Right lobe of liver (tissue), 6 donors: ENCODE measurements around the gene RPL31. TPM values are rescaled to one million over a fixed set of nuclear protein-coding genes. Genes with fewer than 3 reads are reported as not detected.

Source experiments
- ATAC-seq, 4 donors: fragments of 200-7000 bp; cut with Tn5 transposase; one replicate each; pipeline ENCODE4 v1.9.1; 2020; ENCODE audit warnings: mild to moderate bottlenecking in 4 of 4, moderate library complexity in 4 of 4
- DNase-seq, 3 donors: peaks; one replicate each; pipeline ENCODE4 v3.0.0-alpha.2; 2020
- H3K27ac ChIP-seq, 3 donors: fragments of 200-600 bp; one replicate each; pipeline ENCODE4 v1.8.0; 2022
- H3K27me3 ChIP-seq, 2 donors: fragments of 200-600 bp; one replicate each; pipeline ENCODE4 v1.8.0; 2022
- H3K36me3 ChIP-seq, 4 donors: fragments of 200-600 bp; sonication (generic) in 1 of 4; one replicate each; pipeline versions ENCODE4 v1.5.1 to v1.8.0; 2017 to 2022; ENCODE audit warnings: control low read depth in 1 of 4
- H3K4me1 ChIP-seq, 4 donors: fragments of 200-600 bp; sonication (generic) in 1 of 4; one replicate each; pipeline versions ENCODE4 v1.5.1 to v1.8.0; 2017 to 2022; ENCODE audit warnings: control low read depth in 1 of 4
- H3K4me3 ChIP-seq, 3 donors: fragments of 200-600 bp; one replicate each; pipeline ENCODE4 v1.8.0; 2022
- H3K9me3 ChIP-seq, 4 donors: fragments of 200-600 bp; sonication (generic) in 1 of 4; one replicate each; pipeline versions ENCODE4 v1.5.1 to v1.8.0; 2017 to 2022; ENCODE audit warnings: control low read depth in 1 of 4
- CTCF ChIP-seq, 4 donors: fragments of 200-600 bp in 3 of 4; fragments of 450-650 bp in 1 of 4; IDR thresholded peaks; one replicate each; pipeline versions ENCODE4 v1.5.1 to v1.8.0; 2016 to 2022; ENCODE audit warnings: antibody characterized with exemption in 4 of 4, mild to moderate bottlenecking in 2 of 4
- POLR2A ChIP-seq: fragments of 450-650 bp; IDR thresholded peaks from one replicate; pipeline ENCODE4 v1.6.1; 2017; ENCODE audit warnings: antibody characterized with exemption, mild to moderate bottlenecking
- WGBS: methylation state at CpG from one replicate; pipeline ENCODE4 v1.1.6; 2018; ENCODE audit warnings: low coverage, low lambda C conversion rate; ENCODE audit not compliant: insufficient coverage; ENCODE audit errors: missing lambda C conversion rate; 5-methylcytosine and 5-hydroxymethylcytosine counted together
- intact Hi-C, 2 donors: fragments of 100-400 bp; cut with DNase I; formaldehyde crosslinking; loops; one replicate each; pipeline versions ENCODE4 v1.11.2 to v1.14.1; 2022
- total RNA-seq, 6 experiments: library from RNA; depleted of rRNA in 2 of 6; stranded (reverse); fragments of >200 nt in 2 of 6; fragmentation: NEBNext Ultra II Directional in 3 of 6; extraction: Animal tissue kit (Norgen Biotek cat#: 25700) in 3 of 6; gene quantifications; one replicate each; pipeline versions ENCODE4 v1.1.0 to v1.2.4, GENCODE V29; 2016 to 2023
- donor health status: DM: no; HTN: yes; CAD: no.
- donor health status: DM: no; HTN: no; CAD: no.
- donor health status: DM: no; HTN: no; CAD: no.
- donor health status: DM: no; HTN: yes; CAD: no.
- donor health status: DM: no; HTN: yes; CAD: no.

Gene RPL31
- total RNA-seq, 6 experiments from 2014 or later: 363 to 497 (median 443) TPM

- ATAC-seq: peak; percentile 74 to 84 (median 78)
- H3K27me3 ChIP-seq: no peaks in the 10 kb centered on the region
- H3K36me3 ChIP-seq: peaks cover 0 to 6% (median 0%) of the 10 kb centered on the region in 4 donors
- H3K4me3 ChIP-seq: no peak overlapping the region
- H3K4me1 ChIP-seq: no peaks in the 10 kb centered on the region
- peak; percentile 78 to 83 (median 79) for DNase-seq
- H3K27ac ChIP-seq: no peak overlapping the region
- TF ChIP-seq CTCF (IDR thresholded peaks at IDR 0.05): peak; percentile 87 to 93 (median 90)
- no peak for TF ChIP-seq POLR2A
- WGBS: 36% methylated on average over 6 of the region's 7 CpGs
- H3K9me3 ChIP-seq: no peaks in the 10 kb centered on the region
- intact Hi-C loops: loop anchor here (5.0 to 10.0 kb wide), 4 partner anchors 258 to 378 kb away; no protein-coding TSS in a partner anchor
Measured at GRCh38 chr2:100984892-100985307, 17.2 kb upstream of the RPL31 start.

GRCh38 chr2:100986157-100986556, 15.9 kb upstream of the RPL31 start:
- no peak for TF ChIP-seq POLR2A
- TF ChIP-seq CTCF (IDR thresholded peaks at IDR 0.05): no peak
- ATAC-seq (no peak), DNase-seq (no peak)
- Histone ChIP-seq H3K4me1 (no peaks in the 10 kb centered on the region), H3K9me3 (no peaks in the 10 kb centered on the region), H3K36me3 (peaks cover 0 to 6% (median 0%) of the 10 kb centered on the region in 4 donors), H3K27me3 (no peaks in the 10 kb centered on the region), H3K27ac (no peak overlapping the region), H3K4me3 (no peak overlapping the region)
- 83% methylated on average over 1 of the region's 11 CpGs for WGBS
- intact Hi-C loops: loop anchor here (5.0 to 10.0 kb wide), 3 partner anchors 261 to 379 kb away; no protein-coding TSS in a partner anchor

GRCh38 chr2:100987536-100987935, 14.6 kb upstream of the RPL31 start:
- WGBS: no CpG with 5 or more reads among the region's 3 CpGs
- no peaks in the 10 kb centered on the region for H3K27me3 ChIP-seq
- no peak for TF ChIP-seq POLR2A
- no peak for TF ChIP-seq CTCF (IDR thresholded peaks at IDR 0.05)
- no peak overlapping the region for H3K4me3 ChIP-seq
- DNase-seq (no peak), ATAC-seq (no peak)
- H3K4me1 ChIP-seq: no peaks in the 10 kb centered on the region
- intact Hi-C loops: loop anchor here (5.0 to 10.0 kb wide), 3 partner anchors 263 to 380 kb away; no protein-coding TSS in a partner anchor
- H3K9me3 ChIP-seq: no peaks in the 10 kb centered on the region
- peaks cover 0 to 5% (median 0%) of the 10 kb centered on the region in 4 donors for H3K36me3 ChIP-seq
- H3K27ac ChIP-seq: no peak overlapping the region

GRCh38 chr2:100987974-100988373, 14.1 kb upstream of the RPL31 start:
- ATAC-seq (no peak), DNase-seq (no peak)
- Histone ChIP-seq H3K9me3 (no peaks in the 10 kb centered on the region), H3K4me1 (no peaks in the 10 kb centered on the region), H3K4me3 (no peak overlapping the region), H3K36me3 (peaks cover 0 to under 1% (median 0%) of the 10 kb centered on the region in 4 donors), H3K27me3 (no peaks in the 10 kb centered on the region), H3K27ac (no peak overlapping the region)
- intact Hi-C loops: loop anchor here (5.0 to 10.0 kb wide), 3 partner anchors 263 to 381 kb away; no protein-coding TSS in a partner anchor
- 100% methylated on average over 2 of the region's 4 CpGs for WGBS
- TF ChIP-seq POLR2A (no peak), CTCF (IDR thresholded peaks at IDR 0.05) (no peak)
